Neural cell (in vitro differentiated cells): Measurements from ENCODE around the gene GRM4. TPM values are rescaled to one million over a fixed set of nuclear protein-coding genes. Genes with fewer than 3 reads are reported as not detected.

Experiments
- H2AFZ ChIP-seq: fragments of 200-600, 300-800 bp; sonication (generic), shearing (Covaris generic); 2 replicates; pipeline ENCODE4 v1.6.0; 2014; ENCODE audit warnings: low read depth, mild to moderate bottlenecking, antibody characterized with exemption, low read length, moderate library complexity
- H3F3A ChIP-seq: fragments of 200-600 bp; shearing (Covaris generic); 2 replicates; pipeline ENCODE4 v1.6.1; 2016; ENCODE audit warnings: mild to moderate bottlenecking, moderate library complexity, mixed read lengths, antibody characterized with exemption, low read length; ENCODE audit not compliant: insufficient read depth, poor library complexity, severe bottlenecking
- H3K27ac ChIP-seq: fragments of 200-600, 300-800 bp; sonication (generic), shearing (Covaris generic); 2 replicates; pipeline ENCODE4 v1.5.1; 2014; ENCODE audit warnings: mild to moderate bottlenecking, low read length, moderate library complexity
- H3K27me3 ChIP-seq: fragments of 300-800, 200-600 bp; sonication (generic), shearing (Covaris generic); 2 replicates; pipeline ENCODE4 v1.6.0; 2014; ENCODE audit warnings: mild to moderate bottlenecking, low read depth, low read length, moderate library complexity; ENCODE audit not compliant: insufficient read depth
- H3K36me3 ChIP-seq: fragments of 300-800, 200-600 bp; sonication (generic), shearing (Covaris generic); 2 replicates; pipeline ENCODE4 v1.5.1; 2014; ENCODE audit warnings: mild to moderate bottlenecking, antibody characterized with exemption, low read length, moderate library complexity; ENCODE audit not compliant: insufficient read depth
- H3K4me2 ChIP-seq: fragments of 300-800, 200-600 bp; sonication (generic), shearing (Covaris generic); 2 replicates; pipeline ENCODE4 v1.6.0; 2014; ENCODE audit warnings: mild to moderate bottlenecking, low read length
- H3K4me3 ChIP-seq: fragments of 300-800, 200-600 bp; sonication (generic), shearing (Covaris generic); 2 replicates; pipeline ENCODE4 v1.5.1; 2014; ENCODE audit warnings: mild to moderate bottlenecking, low read length, moderate library complexity
- H3K79me2 ChIP-seq: fragments of 200-600 bp; shearing (Covaris generic); replicated peaks from 2 replicates; pipeline ENCODE4 v1.6.0; 2014; ENCODE audit warnings: mild to moderate bottlenecking, low read length, moderate library complexity; ENCODE audit not compliant: insufficient read depth
- H3K9ac ChIP-seq: fragments of 300-800, 200-600 bp; sonication (generic), shearing (Covaris generic); 2 replicates; pipeline ENCODE4 v1.6.1; 2016; ENCODE audit warnings: mild to moderate bottlenecking, low read length, mixed read lengths
- H3K9me2 ChIP-seq: fragments of 200-600 bp; shearing (Covaris generic); 2 replicates; pipeline ENCODE4 v1.6.1; 2016; ENCODE audit warnings: mild to moderate bottlenecking, low read length, mixed read lengths; ENCODE audit not compliant: insufficient read depth
- H3K9me3 ChIP-seq: fragments of 200-600, 300-800 bp; sonication (generic), shearing (Covaris generic); 2 replicates; pipeline ENCODE4 v1.6.1; 2016; ENCODE audit warnings: mild to moderate bottlenecking, mixed run types, low read length, moderate library complexity, mixed read lengths
- H4K20me1 ChIP-seq: fragments of 200-600 bp; shearing (Covaris generic); 2 replicates; pipeline ENCODE4 v1.6.1; 2016; ENCODE audit warnings: mild to moderate bottlenecking, mixed run types; ENCODE audit not compliant: insufficient read depth
- CTCF ChIP-seq: fragments of 450-650 bp; IDR thresholded peaks from 2 replicates; pipeline ENCODE4 v1.5.1; 2014; ENCODE audit warnings: antibody characterized with exemption, mild to moderate bottlenecking, moderate library complexity; ENCODE audit not compliant: poor library complexity, severe bottlenecking
- EP300 ChIP-seq: fragments of 450-650 bp; conservative IDR thresholded peaks from 2 replicates; pipeline ENCODE4 v1.6.1; 2014; ENCODE audit warnings: antibody characterized with exemption, mild to moderate bottlenecking, moderate library complexity; ENCODE audit not compliant: poor library complexity, severe bottlenecking
- EZH2 ChIP-seq: fragments of 200-600, 300-800 bp; shearing (Covaris generic), sonication (generic); IDR thresholded peaks from 2 replicates; pipeline ENCODE4 v1.6.1; 2014; ENCODE audit warnings: antibody characterized with exemption, low read length, borderline replicate concordance, mild to moderate bottlenecking; ENCODE audit not compliant: insufficient read depth, poor library complexity, severe bottlenecking
- MXI1 ChIP-seq: fragments of 450-650 bp; conservative IDR thresholded peaks from 2 replicates; pipeline ENCODE4 v1.6.1; 2014; ENCODE audit warnings: antibody characterized with exemption, mild to moderate bottlenecking; ENCODE audit not compliant: poor library complexity, severe bottlenecking
- POLR2AphosphoS5 ChIP-seq: IDR thresholded peaks from 2 replicates; pipeline ENCODE4 v1.6.1; 2012
- RAD21 ChIP-seq: fragments of 450-650 bp; conservative IDR thresholded peaks from 2 replicates; pipeline ENCODE4 v1.6.1; 2014; ENCODE audit warnings: antibody characterized with exemption, mild to moderate bottlenecking, moderate library complexity
- SMC3 ChIP-seq: fragments of 450-650 bp; conservative IDR thresholded peaks from 2 replicates; pipeline ENCODE4 v1.6.1; 2014; ENCODE audit warnings: antibody characterized with exemption, mild to moderate bottlenecking, moderate library complexity; ENCODE audit not compliant: poor library complexity
- TAF1 ChIP-seq: IDR thresholded peaks from 2 replicates; pipeline ENCODE4 v1.6.1; 2012; ENCODE audit warnings: low read depth
- polyA plus RNA-seq: library from polyadenylated mRNA; depleted of rRNA; stranded (reverse); fragments of >200 nt; gene quantifications from 2 replicates; pipeline ENCODE4 v1.2.3, GENCODE V29; 2014
- TF ChIP-seq, protein P1 (sequence below): IDR thresholded peaks from 2 replicates; pipeline ENCODE4 v1.6.1; 2012; ENCODE audit warnings: borderline replicate concordance

GRM4 gene
- polyA plus RNA-seq, 1 donor from 2014 or later: 2.1 TPM

GRCh38 chr6:34032856-34033255, 113.0 kb downstream of the GRM4 start:
- Histone ChIP-seq H3K36me3 (no peaks in the 10 kb centered on the region), H3K4me3 (no peak overlapping the region), H3K79me2 (no peaks in the 10 kb centered on the region), H4K20me1 (no peaks in the 10 kb centered on the region), H3K9me3 (no peaks in the 10 kb centered on the region), H3F3A (no peaks in the 10 kb centered on the region), H3K9ac (no peak overlapping the region), H3K9me2 (no peaks in the 10 kb centered on the region), H3K4me2 (no peak overlapping the region), H2AFZ (no peak overlapping the region), H3K27me3 (no peaks in the 10 kb centered on the region), H3K27ac (no peak overlapping the region)
- no peak for TF ChIP-seq EP300
- TF ChIP-seq, protein P1, sequence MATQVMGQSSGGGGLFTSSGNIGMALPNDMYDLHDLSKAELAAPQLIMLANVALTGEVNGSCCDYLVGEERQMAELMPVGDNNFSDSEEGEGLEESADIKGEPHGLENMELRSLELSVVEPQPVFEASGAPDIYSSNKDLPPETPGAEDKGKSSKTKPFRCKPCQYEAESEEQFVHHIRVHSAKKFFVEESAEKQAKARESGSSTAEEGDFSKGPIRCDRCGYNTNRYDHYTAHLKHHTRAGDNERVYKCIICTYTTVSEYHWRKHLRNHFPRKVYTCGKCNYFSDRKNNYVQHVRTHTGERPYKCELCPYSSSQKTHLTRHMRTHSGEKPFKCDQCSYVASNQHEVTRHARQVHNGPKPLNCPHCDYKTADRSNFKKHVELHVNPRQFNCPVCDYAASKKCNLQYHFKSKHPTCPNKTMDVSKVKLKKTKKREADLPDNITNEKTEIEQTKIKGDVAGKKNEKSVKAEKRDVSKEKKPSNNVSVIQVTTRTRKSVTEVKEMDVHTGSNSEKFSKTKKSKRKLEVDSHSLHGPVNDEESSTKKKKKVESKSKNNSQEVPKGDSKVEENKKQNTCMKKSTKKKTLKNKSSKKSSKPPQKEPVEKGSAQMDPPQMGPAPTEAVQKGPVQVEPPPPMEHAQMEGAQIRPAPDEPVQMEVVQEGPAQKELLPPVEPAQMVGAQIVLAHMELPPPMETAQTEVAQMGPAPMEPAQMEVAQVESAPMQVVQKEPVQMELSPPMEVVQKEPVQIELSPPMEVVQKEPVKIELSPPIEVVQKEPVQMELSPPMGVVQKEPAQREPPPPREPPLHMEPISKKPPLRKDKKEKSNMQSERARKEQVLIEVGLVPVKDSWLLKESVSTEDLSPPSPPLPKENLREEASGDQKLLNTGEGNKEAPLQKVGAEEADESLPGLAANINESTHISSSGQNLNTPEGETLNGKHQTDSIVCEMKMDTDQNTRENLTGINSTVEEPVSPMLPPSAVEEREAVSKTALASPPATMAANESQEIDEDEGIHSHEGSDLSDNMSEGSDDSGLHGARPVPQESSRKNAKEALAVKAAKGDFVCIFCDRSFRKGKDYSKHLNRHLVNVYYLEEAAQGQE: no peak
- no peak for TF ChIP-seq TAF1
- no peak for TF ChIP-seq RAD21
- TF ChIP-seq CTCF: no peak
- TF ChIP-seq EZH2: no peak
- TF ChIP-seq MXI1: no peak
- no peak for TF ChIP-seq POLR2AphosphoS5
- no peak for TF ChIP-seq SMC3

DNA sequence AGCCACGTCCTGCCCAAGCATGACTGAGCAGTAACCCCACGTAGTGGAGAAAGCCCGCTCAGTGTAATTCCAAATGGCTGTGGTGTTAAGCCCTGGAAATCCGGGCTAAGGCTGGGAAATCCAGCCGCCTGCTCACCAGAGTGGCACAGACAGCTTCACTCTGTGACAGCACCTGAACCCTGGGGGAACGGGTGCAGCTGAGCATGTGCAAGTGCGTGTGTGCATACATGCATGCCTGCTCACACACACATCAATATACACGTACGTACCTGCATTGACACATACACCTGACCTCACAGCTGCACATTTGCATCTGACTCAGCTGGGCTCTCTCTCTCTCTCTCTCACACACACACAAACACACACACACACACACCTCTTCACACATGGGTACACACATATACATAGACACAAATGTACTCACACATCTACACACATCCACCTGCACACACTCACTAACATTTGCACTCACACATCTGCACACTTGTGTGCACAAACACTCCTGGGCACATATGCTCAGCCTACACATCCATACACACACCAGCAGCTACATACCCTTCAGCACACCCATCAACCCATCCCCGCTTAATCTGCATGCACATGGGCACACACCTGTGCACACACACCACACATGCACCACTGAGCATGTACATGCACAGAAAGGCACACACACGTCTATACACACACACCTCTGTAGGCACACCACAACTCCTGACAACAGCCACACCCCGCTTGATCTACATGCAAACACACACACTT, 114.1 kb downstream of the GRM4 start:
- H3K27ac ChIP-seq: no peak overlapping the region
- TF ChIP-seq SMC3: no peak
- no peak for TF ChIP-seq MXI1
- TF ChIP-seq EP300: no peak
- no peak for TF ChIP-seq POLR2AphosphoS5
- no peak for TF ChIP-seq RAD21
- TF ChIP-seq TAF1: no peak
- TF ChIP-seq, protein P1: no peak
- H3K4me3 ChIP-seq: no peak overlapping the region

More for the DNA sequence above, 114.1 kb downstream of the GRM4 start:
- Histone ChIP-seq H4K20me1 (no peaks in the 10 kb centered on the region), H3K27me3 (no peaks in the 10 kb centered on the region), H3K9me3 (no peaks in the 10 kb centered on the region), H3K36me3 (no peaks in the 10 kb centered on the region), H3K9me2 (no peaks in the 10 kb centered on the region), H3F3A (no peaks in the 10 kb centered on the region), H3K9ac (no peak overlapping the region), H3K79me2 (no peaks in the 10 kb centered on the region), H3K4me2 (no peak overlapping the region), H2AFZ (no peak overlapping the region)
